Mesodermal cell (in vitro differentiated cells): Measurements from ENCODE around the gene SLC25A31. TPM values are rescaled to one million over a fixed set of nuclear protein-coding genes. Genes with fewer than 3 reads are reported as not detected.

Source experiments
- H3K27ac ChIP-seq: 2 replicates; pipeline ENCODE4 v1.7.0; 2013; ENCODE audit warnings: mild to moderate bottlenecking, low read depth, low read length, moderate library complexity; ENCODE audit not compliant: severe bottlenecking
- H3K36me3 ChIP-seq: 2 replicates; pipeline ENCODE4 v1.7.1; 2013; ENCODE audit warnings: mild to moderate bottlenecking, low read length, moderate library complexity; ENCODE audit not compliant: control insufficient read depth, insufficient read depth
- H3K4me1 ChIP-seq: one replicate; pipeline ENCODE4 v1.7.1; 2013; ENCODE audit warnings: mild to moderate bottlenecking, low read length; ENCODE audit not compliant: insufficient read depth, control insufficient read depth, poor library complexity, severe bottlenecking
- H3K4me3 ChIP-seq: 2 replicates; pipeline ENCODE4 v1.7.0; 2013; ENCODE audit warnings: low read length, control low read depth, mild to moderate bottlenecking; ENCODE audit not compliant: insufficient read depth, poor library complexity, severe bottlenecking; ENCODE audit errors: extremely low read depth
- H3K9me3 ChIP-seq: 2 replicates; pipeline ENCODE4 v1.7.1; 2013; ENCODE audit warnings: mild to moderate bottlenecking, low read length, moderate library complexity; ENCODE audit not compliant: control insufficient read depth
- WGBS, 2 experiments: methylation state at CpG; one replicate each; pipeline ENCODE4 v1.1.5; 2013; ENCODE audit warnings: missing lambda C conversion rate in 2 of 2; ENCODE audit not compliant: insufficient coverage in 2 of 2; 5-methylcytosine and 5-hydroxymethylcytosine counted together
- polyA plus RNA-seq, 2 experiments: library from polyadenylated mRNA; stranded (reverse); fragments of 50-300 nt; gene quantifications; one replicate each; pipeline ENCODE4 v1.2.3, GENCODE V29; 2013

Gene SLC25A31
- not detected for polyA plus RNA-seq (2013, experiment 1 of 2)
- not detected for polyA plus RNA-seq (2013, experiment 2 of 2)

DNA sequence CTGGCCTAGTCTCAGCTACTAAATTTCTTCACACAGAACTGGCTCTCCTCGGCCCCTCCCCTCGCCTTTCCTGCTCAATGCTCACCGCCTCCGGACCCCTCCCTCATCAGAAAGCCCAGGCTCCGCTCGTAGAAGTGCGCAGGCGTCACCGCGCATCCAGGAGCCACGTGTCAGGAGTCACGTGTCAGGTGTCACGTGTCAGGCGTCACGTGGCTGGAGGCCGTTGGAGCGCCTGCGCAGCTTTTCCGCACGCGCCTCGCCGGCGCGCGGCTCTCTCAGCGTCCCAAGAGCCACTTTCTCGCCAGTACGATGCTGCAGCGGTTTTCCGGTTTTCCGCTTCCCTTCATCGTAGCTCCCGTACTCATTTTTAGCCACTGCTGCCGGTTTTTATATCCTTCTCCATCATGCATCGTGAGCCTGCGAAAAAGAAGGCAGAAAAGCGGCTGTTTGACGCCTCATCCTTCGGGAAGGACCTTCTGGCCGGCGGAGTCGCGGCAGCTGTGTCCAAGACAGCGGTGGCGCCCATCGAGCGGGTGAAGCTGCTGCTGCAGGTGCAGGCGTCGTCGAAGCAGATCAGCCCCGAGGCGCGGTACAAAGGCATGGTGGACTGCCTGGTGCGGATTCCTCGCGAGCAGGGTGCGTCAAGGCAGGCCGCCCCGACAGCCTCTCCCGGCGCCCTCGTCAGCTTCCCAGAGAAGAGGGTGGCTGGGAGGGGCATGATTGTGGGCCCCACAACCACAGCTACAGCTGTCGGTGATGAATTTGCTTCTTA is at the start of gene SLC25A31:
TSS of gene SLC25A31 (plus strand) at position 259 of the 772 bp plus-strand sequence. CDS start at position 405, 146 bp downstream.
- WGBS, 2 experiments: 95 to 96% methylated on average over 61 to 64 of the region's 64 CpGs
- Histone ChIP-seq H3K36me3 (no peaks in the 10 kb centered on the region), H3K27ac (no peak within 1 kb of the TSS), H3K4me3 (no peak within 1 kb of the TSS), H3K4me1 (no peaks in the 10 kb centered on the region), H3K9me3 (no peaks in the 10 kb centered on the region)

DNA sequence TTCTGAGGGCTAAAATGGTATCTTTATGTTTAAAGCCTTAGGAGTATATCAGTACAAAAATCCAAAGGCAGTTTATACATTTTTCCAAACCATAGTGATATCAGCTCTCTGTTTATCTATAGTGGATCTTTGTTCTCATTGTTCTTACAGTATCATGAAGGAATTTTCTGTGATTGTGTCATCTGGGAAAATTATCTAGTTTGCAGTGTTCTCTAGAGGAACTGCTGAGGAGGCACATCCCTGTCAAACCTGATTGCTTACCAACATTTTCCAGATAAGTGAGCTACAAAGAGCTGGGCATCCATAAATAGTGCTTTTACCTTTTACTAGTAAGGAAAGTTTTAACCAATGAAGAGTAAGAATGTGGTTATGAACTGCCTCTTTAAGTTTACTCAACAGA is 44.9 kb upstream of the SLC25A31 start:
- H3K4me1 ChIP-seq: peaks cover 10% of the 10 kb centered on the region
- no peaks in the 10 kb centered on the region for H3K9me3 ChIP-seq
- no peak overlapping the region for H3K4me3 ChIP-seq
- peak overlapping the region; percentile 16 for H3K27ac ChIP-seq
- H3K36me3 ChIP-seq: peaks cover 2% of the 10 kb centered on the region

DNA sequence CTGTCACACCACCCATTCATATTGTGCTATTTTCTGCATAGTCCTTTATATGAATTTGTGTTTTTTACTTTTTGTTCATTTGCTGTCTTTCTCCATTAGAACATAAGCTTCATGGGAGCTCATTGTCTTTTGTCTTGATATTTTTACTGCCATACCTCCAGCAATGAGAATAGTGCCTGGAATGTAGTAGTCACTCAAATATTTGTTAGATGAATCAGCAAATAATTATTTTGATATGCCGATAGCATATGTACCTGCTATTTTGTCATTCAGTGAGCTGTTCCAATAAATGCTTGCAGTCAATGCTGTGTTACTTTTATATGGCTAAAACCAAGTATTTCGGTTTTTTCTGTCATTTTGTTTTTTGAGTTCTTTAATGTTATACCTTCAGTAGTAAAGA is 43.5 kb upstream of the SLC25A31 start:
- Histone ChIP-seq H3K4me1 (peaks cover 10% of the 10 kb centered on the region), H3K4me3 (no peak overlapping the region), H3K27ac (peak overlapping the region; percentile 43), H3K9me3 (no peaks in the 10 kb centered on the region), H3K36me3 (peaks cover 2% of the 10 kb centered on the region)
- 100% methylated on average over 1 of the region's 2 CpGs; no CpG with 5 or more reads in 1 of the 2 experiments for WGBS, 2 experiments

DNA sequence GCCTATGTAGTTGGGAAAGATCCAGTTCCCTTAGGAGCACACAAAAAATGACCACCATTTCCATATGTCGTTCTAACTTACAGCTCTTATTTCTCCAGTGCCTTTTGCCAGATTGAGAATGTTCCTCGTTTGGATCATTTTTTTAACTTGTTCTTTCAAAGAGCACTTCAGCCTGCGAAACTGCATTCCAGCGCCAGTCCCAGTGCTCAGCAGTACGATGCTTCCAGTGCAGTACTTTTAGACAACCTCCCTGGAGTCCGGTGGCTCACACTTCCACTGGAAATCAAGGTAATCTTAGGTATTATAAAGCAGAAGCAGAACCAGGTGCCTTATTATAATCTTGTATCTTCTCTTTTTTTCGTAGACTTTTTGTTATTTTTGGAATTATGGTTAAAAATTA is 42.6 kb upstream of the SLC25A31 start:
- peaks cover 10% of the 10 kb centered on the region for H3K4me1 ChIP-seq
- H3K4me3 ChIP-seq: no peak overlapping the region
- H3K36me3 ChIP-seq: peaks cover 2% of the 10 kb centered on the region
- 92 to 96% methylated on average over 5 to 6 of the region's 7 CpGs for WGBS, 2 experiments
- H3K9me3 ChIP-seq: no peaks in the 10 kb centered on the region
- H3K27ac ChIP-seq: no peak overlapping the region

DNA sequence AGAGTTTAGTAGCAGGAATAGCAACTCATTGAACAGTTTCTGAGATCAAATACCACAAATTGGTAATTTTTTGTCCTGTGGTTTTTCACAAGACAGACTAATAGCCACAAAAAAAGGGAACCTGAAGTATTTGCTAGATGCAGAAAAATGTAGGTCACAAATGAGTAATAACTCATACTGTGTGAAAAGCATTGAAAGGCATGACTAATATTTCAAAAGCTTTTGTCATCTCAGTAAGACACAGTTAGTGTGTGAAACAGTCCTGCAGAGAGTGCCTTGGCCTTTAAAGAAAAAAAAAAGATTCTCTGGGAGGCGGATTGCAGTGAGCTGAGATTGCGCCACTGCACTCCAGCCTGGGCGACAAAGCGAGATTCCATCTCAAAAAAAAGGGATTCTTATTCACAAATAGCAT is 31.4 kb upstream of the SLC25A31 start:
- no peak overlapping the region for H3K4me3 ChIP-seq
- no peaks in the 10 kb centered on the region for H3K9me3 ChIP-seq
- H3K27ac ChIP-seq: no peak overlapping the region
- no peaks in the 10 kb centered on the region for H3K4me1 ChIP-seq
- 80% methylated on average over 2 of the region's 4 CpGs; no CpG with 5 or more reads in 1 of the 2 experiments for WGBS, 2 experiments
- no peaks in the 10 kb centered on the region for H3K36me3 ChIP-seq

DNA sequence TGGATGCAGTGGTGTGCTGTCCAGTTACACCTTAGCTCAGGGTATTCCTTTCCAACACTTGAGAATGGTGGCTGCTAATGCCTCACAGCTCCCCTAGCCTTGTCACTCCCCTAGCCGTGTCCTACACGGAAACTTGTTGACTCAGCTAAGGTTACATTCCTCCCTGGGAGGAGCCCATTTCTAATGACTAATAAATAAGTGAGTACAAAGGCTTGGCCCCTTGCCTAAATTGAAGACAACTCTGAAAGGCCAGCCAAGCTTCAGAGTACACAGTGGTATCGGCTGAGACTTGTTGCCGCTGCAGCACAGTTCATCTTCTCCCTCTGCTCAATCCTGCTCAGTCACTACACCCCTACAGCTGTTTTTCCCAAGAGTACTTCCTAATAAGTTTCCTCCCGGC is 21.2 kb upstream of the SLC25A31 start:
- Histone ChIP-seq H3K36me3 (peaks cover 42% of the 10 kb centered on the region), H3K9me3 (peaks cover 3% of the 10 kb centered on the region), H3K4me1 (no peaks in the 10 kb centered on the region), H3K4me3 (no peak overlapping the region), H3K27ac (no peak overlapping the region)
- 84 to 96% methylated on average over 2 of the region's 5 CpGs for WGBS, 2 experiments

DNA sequence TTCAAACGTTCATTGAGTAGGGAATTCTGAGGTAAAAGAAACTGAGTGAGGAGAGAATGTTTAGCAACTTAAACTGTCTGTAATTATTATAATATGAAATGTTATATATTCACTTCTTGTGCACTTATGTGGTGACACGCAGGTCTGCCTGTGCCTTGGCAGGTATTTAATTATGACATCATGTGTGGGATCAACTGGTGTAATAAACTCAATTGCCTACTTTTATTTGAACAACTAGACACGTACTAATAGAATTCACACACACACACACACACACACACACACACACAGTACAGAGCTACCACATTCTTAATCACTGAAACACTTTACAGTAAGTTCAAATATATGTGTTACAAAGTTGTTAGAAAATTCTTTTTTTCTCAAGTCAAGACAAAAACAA is 20.7 kb upstream of the SLC25A31 start:
- Histone ChIP-seq H3K4me3 (no peak overlapping the region), H3K4me1 (no peaks in the 10 kb centered on the region), H3K27ac (no peak overlapping the region), H3K9me3 (peaks cover 3% of the 10 kb centered on the region), H3K36me3 (peaks cover 42% of the 10 kb centered on the region)
- WGBS, 2 experiments: no CpG with 5 or more reads among the region's 3 CpGs

DNA sequence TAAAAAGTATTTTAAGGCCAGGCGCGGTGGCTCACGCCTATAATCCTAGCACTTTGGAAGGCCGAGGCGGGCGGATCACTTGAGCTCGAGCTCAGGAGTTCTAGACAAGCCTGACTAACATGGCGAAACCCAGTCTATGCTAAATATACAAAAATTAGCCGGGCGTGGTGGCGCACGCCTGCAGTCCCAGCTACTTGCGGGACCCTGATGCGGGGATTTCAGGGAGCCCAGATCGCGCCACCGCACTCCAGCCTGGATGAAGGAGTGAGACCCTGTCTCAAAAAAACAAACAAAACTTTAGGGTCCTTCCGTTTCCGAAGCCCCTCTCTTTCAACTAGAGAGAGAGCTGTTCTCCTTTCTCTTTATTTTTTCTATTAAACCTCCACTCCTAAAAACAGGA is 1.2 kb downstream of the SLC25A31 start:
- Histone ChIP-seq H3K36me3 (no peaks in the 10 kb centered on the region), H3K27ac (no peak overlapping the region), H3K4me3 (no peak overlapping the region), H3K9me3 (no peaks in the 10 kb centered on the region), H3K4me1 (no peaks in the 10 kb centered on the region)
- WGBS, 2 experiments: 87 to 97% methylated on average over 17 to 19 of the region's 19 CpGs

DNA sequence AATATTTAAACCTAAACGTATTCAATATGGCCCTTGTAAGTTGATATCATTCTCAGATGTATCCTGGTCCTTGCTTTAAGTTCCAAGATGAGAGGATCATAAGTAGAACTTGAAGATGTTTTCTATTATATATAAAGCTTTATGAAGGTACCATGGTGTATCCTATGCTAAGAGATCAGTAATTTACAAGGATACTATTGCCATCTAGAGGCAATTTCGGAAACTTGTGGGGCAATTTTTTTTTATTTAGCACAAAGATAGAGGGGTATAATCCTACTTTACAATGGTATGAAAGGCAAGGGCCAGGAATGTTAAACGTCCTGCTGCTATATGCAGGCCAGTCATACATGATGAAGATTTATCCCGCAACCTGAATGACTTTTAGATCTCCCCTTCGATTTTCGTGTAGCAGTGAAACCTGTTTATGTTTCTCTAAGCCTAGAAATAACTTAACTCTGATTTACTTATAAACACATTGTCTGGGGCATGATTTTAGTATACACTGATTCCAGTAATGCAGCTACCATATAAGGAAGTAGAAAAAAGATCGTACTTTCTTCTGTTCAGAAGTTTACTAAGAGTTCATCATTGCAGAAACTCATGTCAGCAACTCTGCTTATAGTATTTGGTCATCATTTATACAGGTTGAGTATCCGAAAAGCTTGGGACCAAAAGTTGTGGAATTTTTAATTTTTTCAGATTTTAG is 2.6 kb downstream of the SLC25A31 start:
- Histone ChIP-seq H3K4me1 (no peaks in the 10 kb centered on the region), H3K27ac (no peak overlapping the region), H3K4me3 (no peak overlapping the region), H3K9me3 (no peaks in the 10 kb centered on the region), H3K36me3 (no peaks in the 10 kb centered on the region)
- 30% methylated on average over 3 of the region's 8 CpGs; no CpG with 5 or more reads in 1 of the 2 experiments for WGBS, 2 experiments

DNA sequence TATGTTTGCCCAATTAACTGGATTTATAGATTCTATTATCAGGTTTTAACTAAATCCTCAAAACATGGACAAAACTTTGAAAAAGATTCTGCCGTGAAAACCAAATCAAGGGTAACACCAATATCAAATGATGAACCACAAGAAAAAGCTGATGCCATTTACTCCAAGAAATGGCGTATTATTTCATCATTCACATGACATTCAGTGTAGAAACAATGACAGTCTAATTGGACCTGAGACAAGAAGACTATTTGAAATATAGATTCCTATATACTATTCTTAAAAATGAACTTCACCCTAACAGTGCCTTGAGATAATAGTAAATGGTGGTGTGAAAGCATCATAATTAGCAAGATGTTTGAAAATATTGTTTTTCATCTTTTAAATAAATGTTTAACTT is 4.8 kb downstream of the SLC25A31 start:
- H3K9me3 ChIP-seq: no peaks in the 10 kb centered on the region
- 78 to 92% methylated on average over 1 to 2 of the region's 2 CpGs for WGBS, 2 experiments
- no peak overlapping the region for H3K4me3 ChIP-seq
- no peaks in the 10 kb centered on the region for H3K4me1 ChIP-seq
- H3K36me3 ChIP-seq: no peaks in the 10 kb centered on the region
- H3K27ac ChIP-seq: no peak overlapping the region

DNA sequence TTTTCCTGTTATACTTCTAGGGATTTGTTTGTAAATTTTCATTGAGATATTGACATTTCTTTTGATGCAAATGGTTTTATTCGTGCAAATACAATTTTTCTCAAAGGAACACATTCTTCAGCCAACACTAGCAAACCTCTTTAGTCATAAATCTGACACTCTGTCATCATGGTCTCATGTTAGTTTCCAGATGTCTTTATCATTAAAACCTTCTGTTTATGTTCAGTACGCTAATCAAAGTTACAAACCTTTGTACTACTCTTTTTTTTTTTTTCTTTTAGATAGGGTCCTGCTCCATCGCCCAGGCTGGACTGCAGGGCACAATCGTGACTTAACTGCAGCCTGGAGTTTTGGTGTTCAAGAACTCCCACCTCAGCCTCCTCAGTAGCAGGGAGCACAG is 7.1 kb downstream of the SLC25A31 start:
- Histone ChIP-seq H3K4me3 (no peak overlapping the region), H3K4me1 (no peaks in the 10 kb centered on the region), H3K36me3 (no peaks in the 10 kb centered on the region), H3K27ac (no peak overlapping the region), H3K9me3 (peaks cover 2% of the 10 kb centered on the region)
- 81 to 100% methylated on average over 2 of the region's 4 CpGs for WGBS, 2 experiments
